ENCODE results near the gene MAP2. TPM values are rescaled to one million over a fixed set of nuclear protein-coding genes. Genes with fewer than 3 reads are reported as not detected.

Gene MAP2
- total and polyA plus RNA-seq, 2 donors (not counting 3 experiments of a cell fraction or from before 2014, with no cell fraction given), result 19.4 to 46.1 TPM

DNA sequence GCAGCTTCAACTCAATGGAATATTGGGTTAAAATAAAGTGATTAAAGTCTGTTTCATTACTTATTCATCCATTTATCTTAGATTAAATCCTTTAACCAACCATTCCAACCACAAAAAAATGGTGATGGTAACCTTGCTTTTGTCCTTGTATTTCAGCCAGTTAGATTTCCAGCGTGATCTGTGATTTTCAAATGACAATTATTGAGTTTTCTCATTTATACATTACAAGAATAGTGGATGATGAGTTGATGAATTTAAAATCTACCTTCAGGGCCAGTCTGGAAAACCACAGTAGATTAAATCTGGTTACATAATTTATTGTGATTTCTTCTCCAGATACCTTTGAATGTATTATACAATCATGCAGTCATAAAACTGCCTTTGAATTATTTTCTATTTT, 318.1 kb downstream of the MAP2 start:
- no peak overlapping the region for H3K4me3 ChIP-seq (replicated peaks in 1 of 3; ENCODE audit: insufficient read depth in 1 of 3, low read depth in 1 of 3, low read length in 3 of 3)
- TF ChIP-seq, protein P1, sequence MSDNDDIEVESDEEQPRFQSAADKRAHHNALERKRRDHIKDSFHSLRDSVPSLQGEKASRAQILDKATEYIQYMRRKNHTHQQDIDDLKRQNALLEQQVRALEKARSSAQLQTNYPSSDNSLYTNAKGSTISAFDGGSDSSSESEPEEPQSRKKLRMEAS (IDR thresholded peaks at IDR 0.05; ENCODE audit: insufficient read depth, insufficient read length), result no peak
- TF ChIP-seq JUN (IDR thresholded peaks at IDR 0.05; ENCODE audit: borderline replicate concordance, insufficient read depth, insufficient read length, low read depth), result no peak
- TF ChIP-seq FOS (IDR thresholded peaks at IDR 0.05; ENCODE audit: borderline replicate concordance, insufficient read depth, low read length), result no peak
- TF ChIP-seq, protein P2, sequence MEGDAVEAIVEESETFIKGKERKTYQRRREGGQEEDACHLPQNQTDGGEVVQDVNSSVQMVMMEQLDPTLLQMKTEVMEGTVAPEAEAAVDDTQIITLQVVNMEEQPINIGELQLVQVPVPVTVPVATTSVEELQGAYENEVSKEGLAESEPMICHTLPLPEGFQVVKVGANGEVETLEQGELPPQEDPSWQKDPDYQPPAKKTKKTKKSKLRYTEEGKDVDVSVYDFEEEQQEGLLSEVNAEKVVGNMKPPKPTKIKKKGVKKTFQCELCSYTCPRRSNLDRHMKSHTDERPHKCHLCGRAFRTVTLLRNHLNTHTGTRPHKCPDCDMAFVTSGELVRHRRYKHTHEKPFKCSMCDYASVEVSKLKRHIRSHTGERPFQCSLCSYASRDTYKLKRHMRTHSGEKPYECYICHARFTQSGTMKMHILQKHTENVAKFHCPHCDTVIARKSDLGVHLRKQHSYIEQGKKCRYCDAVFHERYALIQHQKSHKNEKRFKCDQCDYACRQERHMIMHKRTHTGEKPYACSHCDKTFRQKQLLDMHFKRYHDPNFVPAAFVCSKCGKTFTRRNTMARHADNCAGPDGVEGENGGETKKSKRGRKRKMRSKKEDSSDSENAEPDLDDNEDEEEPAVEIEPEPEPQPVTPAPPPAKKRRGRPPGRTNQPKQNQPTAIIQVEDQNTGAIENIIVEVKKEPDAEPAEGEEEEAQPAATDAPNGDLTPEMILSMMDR (IDR thresholded peaks at IDR 0.05; ENCODE audit: extremely low read depth in 1 of 2, insufficient read depth in 1 of 2, low read depth in 1 of 2, low read length in 2 of 2), result no peak
- TF ChIP-seq EZH2 (IDR thresholded peaks at IDR 0.05; ENCODE audit: borderline replicate concordance, low read depth, low read length, severe bottlenecking), result no peak
- no peak for TF ChIP-seq MYC (IDR thresholded peaks at IDR 0.05; ENCODE audit: low read depth, low read length)
- DNase-seq (ENCODE audit: low read depth, low spot score) (no peak), FAIRE-seq (no peak)
- dilution Hi-C loops (cut with MboI; ENCODE audit: extremely low pct_ligation_motif_present, low sequenced_read_pairs) (no loop called here), intact Hi-C loops (cut with micrococcal nuclease) (no loop called here)
- no peaks in the 10 kb centered on the region for H3K9me1 ChIP-seq (replicated peaks; ENCODE audit: control insufficient read depth, extremely low read depth, insufficient read depth, low read length)
- H3K36me3 ChIP-seq (ENCODE audit: control insufficient read depth in 2 of 2, extremely low read depth in 1 of 2, insufficient read depth in 2 of 2, low read length in 2 of 2), result no peaks in the 10 kb centered on the region
- H3K4me2 ChIP-seq (ENCODE audit: insufficient read depth, low read length), result no peak overlapping the region
- no peak overlapping the region for H2AFZ ChIP-seq (ENCODE audit: low read depth, low read length)
- no peak overlapping the region for H3K27ac ChIP-seq (ENCODE audit: insufficient read depth, low read depth, low read length)
- H3K9ac ChIP-seq (replicated peaks; ENCODE audit: extremely low read depth, insufficient read depth, low read length), result no peak overlapping the region
- no peaks in the 10 kb centered on the region for H3K9me3 ChIP-seq (replicated peaks; ENCODE audit: control insufficient read depth, insufficient read depth, low read length)
- H3K4me1 ChIP-seq (ENCODE audit: control insufficient read depth, extremely low read depth, insufficient read depth, low read length), result no peaks in the 10 kb centered on the region
- H3K79me2 ChIP-seq (ENCODE audit: control insufficient read depth, insufficient read depth, low read length), result no peaks in the 10 kb centered on the region
- no peaks in the 10 kb centered on the region for H3K27me3 ChIP-seq (ENCODE audit: control insufficient read depth in 2 of 2, insufficient read depth in 2 of 2, low read length in 2 of 2)
- ChIA-PET CTCF (no interaction called here), POLR2A (no interaction called here)
- no TSS peak for BruUV-seq (replicated peaks)
- no peaks in the 10 kb centered on the region for H4K20me1 ChIP-seq (replicated peaks; ENCODE audit: control insufficient read depth, extremely low read depth, insufficient read depth, low read length)

DNA sequence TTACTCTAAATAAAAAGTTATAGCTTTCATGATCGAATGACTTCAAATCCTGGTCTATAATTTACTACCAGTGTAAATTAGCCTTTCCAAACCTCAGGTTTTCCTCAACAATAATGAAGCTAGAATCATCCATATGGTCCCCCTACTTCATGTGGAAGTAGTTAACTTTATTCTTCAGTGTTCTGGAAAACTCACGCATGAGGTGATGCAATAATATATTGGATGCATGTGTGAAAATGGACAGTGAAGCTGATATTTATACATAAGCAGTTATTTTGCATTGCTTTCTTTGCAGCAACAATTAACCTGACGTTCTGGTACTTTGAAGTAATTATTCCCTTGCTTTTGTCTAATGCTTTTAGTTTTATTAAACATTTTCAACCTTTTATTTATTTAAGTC, 329.2 kb downstream of the MAP2 start:
- Histone ChIP-seq H3K27me3 (ENCODE audit: control insufficient read depth in 2 of 2, insufficient read depth in 2 of 2, low read length in 2 of 2) (no peaks in the 10 kb centered on the region), H3K9me1 (replicated peaks; ENCODE audit: control insufficient read depth, extremely low read depth, insufficient read depth, low read length) (no peaks in the 10 kb centered on the region), H3K4me1 (ENCODE audit: control insufficient read depth, extremely low read depth, insufficient read depth, low read length) (no peaks in the 10 kb centered on the region), H3K4me3 (replicated peaks in 1 of 3; ENCODE audit: insufficient read depth in 1 of 3, low read depth in 1 of 3, low read length in 3 of 3) (no peak overlapping the region), H2AFZ (ENCODE audit: low read depth, low read length) (no peak overlapping the region), H3K27ac (ENCODE audit: insufficient read depth, low read depth, low read length) (no peak overlapping the region), H4K20me1 (replicated peaks; ENCODE audit: control insufficient read depth, extremely low read depth, insufficient read depth, low read length) (no peaks in the 10 kb centered on the region), H3K79me2 (ENCODE audit: control insufficient read depth, insufficient read depth, low read length) (no peaks in the 10 kb centered on the region), H3K36me3 (ENCODE audit: control insufficient read depth in 2 of 2, extremely low read depth in 1 of 2, insufficient read depth in 2 of 2, low read length in 2 of 2) (no peaks in the 10 kb centered on the region), H3K9ac (replicated peaks; ENCODE audit: extremely low read depth, insufficient read depth, low read length) (no peak overlapping the region), H3K4me2 (ENCODE audit: insufficient read depth, low read length) (no peak overlapping the region), H3K9me3 (replicated peaks; ENCODE audit: control insufficient read depth, insufficient read depth, low read length) (no peaks in the 10 kb centered on the region)
- dilution Hi-C loops (cut with MboI; ENCODE audit: extremely low pct_ligation_motif_present, low sequenced_read_pairs) (no loop called here), intact Hi-C loops (cut with micrococcal nuclease) (no loop called here)
- ChIA-PET POLR2A (no interaction called here), CTCF (no interaction called here)
- no TSS peak for BruUV-seq (replicated peaks)
- DNase-seq (ENCODE audit: low read depth, low spot score), result no peak
- no peak for FAIRE-seq
- TF ChIP-seq JUN (IDR thresholded peaks at IDR 0.05; ENCODE audit: borderline replicate concordance, insufficient read depth, insufficient read length, low read depth), result no peak
- TF ChIP-seq GATA2 (IDR thresholded peaks at IDR 0.05; ENCODE audit: insufficient read depth, insufficient read length, low read depth, low read length), result no peak
- TF ChIP-seq, protein P2 (IDR thresholded peaks at IDR 0.05; ENCODE audit: extremely low read depth in 1 of 2, insufficient read depth in 1 of 2, low read depth in 1 of 2, low read length in 2 of 2), result no peak
- no peak for TF ChIP-seq POLR2AphosphoS5 (IDR thresholded peaks at IDR 0.05; ENCODE audit: insufficient read depth, low read depth, low read length)
- no peak for TF ChIP-seq MYC (IDR thresholded peaks at IDR 0.05; ENCODE audit: low read depth, low read length)
- TF ChIP-seq, protein P1 (IDR thresholded peaks at IDR 0.05; ENCODE audit: insufficient read depth, insufficient read length), result no peak
- TF ChIP-seq EZH2 (IDR thresholded peaks at IDR 0.05; ENCODE audit: borderline replicate concordance, low read depth, low read length, severe bottlenecking), result no peak
- TF ChIP-seq FOS (IDR thresholded peaks at IDR 0.05; ENCODE audit: borderline replicate concordance, insufficient read depth, low read length), result no peak
- no peak for TF ChIP-seq POLR2A (IDR thresholded peaks at IDR 0.05; ENCODE audit: low read depth, low read length)

All from endothelial cell of umbilical vein (primary cell).